Hypothalamus (tissue), 51 donors: ENCODE results near the gene TLK1.
A peak's percentile ranks its signal among the peaks of the same experiment; 100 is the strongest.
"Not testable (repeated sequence)": the region's sequence is repeated elsewhere in the genome, so short reads cannot be mapped to it uniquely, and the experiment has no call there.

Experiments used
- DNase-seq, 51 donors: peaks; one replicate each; lab custom pipeline; 2025; lab: John Stamatoyannopoulos, UW

Gene TLK1

DNA sequence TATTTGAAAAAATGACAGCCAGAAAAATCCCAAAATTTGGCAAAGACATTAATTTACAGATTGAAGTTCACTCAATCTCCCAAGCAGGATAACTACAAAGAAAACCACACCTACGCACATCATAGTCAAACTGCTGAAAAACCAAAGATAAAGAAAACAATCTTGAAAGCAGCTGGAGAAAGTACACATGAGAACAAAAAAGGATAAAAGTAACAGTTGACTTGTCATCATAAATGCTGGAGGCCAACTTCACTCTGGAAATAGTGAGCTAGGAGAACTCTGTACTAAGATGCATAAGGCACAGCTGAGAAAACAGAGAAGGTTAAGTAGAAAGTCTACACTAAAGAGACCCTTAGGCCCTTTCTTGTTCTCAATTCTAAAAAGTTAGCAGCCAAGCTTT is 73.1 kb downstream of the TLK1 start:
- no peak for DNase-seq

DNA sequence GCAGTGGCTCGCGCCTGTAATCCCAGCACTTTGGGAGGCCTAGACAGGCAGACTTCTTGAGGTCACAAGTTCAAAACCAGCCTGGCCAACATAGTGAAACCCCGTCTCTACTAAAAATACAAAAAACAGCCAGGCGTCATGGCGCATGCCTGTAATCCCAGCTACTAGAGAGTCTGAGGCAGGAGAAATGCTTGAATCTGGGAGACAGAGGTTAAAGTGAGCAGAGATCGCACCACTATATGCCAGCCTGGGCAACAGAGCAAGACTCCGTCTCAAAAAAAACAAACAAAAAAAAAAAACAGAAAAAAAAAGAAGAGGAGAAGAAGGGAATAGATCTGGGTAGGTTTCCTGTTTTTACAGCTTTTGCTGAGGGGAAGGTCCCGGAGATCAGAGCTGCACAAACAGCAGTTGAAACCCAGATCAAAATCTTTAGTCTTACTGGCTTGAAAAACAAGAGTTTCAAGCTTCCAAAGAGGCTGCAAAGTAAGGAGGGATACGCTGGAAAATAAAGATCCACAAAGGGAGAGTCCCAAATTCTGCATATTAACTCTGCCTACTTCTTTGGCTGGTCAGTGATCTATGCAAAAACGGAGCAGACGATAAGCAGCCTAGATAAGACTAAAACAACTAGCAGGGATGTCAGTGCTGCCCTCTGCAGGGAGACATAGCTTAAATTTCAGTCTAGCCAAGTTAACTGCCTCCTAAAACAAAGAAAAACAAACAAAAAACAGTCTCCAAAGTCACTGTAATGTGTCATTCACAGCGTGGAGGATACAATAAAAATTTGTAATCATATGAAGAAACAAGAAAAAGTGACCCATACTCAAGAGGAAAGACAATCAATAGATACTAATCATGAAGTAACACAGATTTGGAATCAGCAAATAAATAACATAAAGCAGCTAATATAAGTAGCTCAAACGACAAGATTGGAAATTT is 74.1 kb downstream of the TLK1 start:
- DNase-seq, result peak in 19 of 51 donors; percentile 0 to 30 (median 7)

DNA sequence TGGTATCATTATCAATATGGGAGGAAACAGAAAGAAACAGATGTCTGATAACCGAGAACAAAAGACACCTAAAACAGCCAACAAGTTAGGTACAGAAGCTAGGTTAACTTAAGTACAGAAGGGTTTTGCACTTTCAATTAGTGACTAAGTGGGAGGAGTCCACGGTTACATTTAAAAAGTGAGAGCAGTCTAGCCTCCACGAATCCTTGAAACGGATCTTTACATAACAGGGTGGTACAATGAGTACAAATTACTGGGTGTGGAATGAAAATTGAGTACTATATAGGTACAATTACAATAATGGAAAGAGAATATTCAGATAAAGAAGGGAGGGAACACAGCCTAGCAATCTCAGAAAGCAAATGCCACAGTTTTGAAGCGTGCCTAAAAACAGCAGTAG is 76.6 kb downstream of the TLK1 start:
- no peak for DNase-seq

DNA sequence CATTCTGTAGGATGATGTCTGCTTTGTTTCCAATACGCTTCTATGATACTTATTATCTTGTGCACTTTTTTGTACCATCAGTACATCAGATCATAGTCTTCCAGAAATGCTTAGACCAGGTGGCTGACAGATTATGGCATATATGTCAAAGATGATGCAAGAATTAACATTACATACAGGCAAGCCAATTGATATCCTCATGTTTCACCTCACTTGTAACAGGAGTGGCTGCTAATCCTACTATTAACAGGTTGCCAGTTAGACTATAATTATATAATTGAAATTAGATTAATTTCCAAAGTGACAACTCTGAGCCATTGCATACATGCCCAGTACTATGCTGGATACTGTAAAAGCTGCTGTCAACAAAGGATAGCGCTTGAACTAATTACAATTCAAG is 77.2 kb downstream of the TLK1 start:
- DNase-seq, result no peak

DNA sequence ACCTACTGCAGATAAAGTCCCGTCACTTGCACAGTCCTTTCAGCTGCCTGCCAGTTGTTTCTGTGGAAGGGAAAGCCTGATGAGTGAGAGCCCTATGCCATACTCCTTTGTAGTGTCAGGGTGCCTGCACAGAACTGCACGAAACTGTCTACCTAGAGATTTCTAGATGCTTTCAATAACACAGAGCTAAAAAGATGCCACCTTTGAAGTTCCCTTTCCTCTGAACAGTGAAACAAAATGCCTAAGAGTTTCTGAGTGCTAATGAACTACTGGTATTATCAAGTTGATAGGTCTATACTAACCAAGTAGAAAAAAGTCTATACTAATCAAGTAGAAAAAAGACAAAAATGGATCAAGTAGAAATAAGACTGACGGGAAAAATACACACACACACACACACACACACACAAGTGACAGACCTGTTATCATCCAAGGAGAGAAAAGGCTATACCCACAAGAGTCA is 79.0 kb downstream of the TLK1 start:
- no peak for DNase-seq

DNA sequence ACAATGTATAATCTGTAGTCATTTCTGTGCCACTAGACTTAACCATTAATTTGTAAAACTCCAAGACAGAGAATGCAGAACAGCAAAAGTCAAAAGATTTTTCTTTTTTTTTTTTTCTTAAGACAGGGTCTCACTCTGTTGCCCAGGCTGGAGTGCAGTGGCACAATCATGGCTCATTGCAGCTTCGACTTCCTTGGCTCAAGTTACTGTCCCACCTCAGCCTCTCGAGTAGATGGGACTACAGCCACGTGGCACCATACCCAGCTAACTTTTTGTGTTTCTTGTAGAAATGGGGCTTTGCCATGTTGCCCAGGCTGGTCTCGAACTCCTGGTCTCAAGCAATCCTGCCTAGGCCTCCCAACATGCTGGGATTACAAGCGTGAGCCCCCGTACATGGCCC is 80.1 kb downstream of the TLK1 start:
- DNase-seq, result no peak

DNA sequence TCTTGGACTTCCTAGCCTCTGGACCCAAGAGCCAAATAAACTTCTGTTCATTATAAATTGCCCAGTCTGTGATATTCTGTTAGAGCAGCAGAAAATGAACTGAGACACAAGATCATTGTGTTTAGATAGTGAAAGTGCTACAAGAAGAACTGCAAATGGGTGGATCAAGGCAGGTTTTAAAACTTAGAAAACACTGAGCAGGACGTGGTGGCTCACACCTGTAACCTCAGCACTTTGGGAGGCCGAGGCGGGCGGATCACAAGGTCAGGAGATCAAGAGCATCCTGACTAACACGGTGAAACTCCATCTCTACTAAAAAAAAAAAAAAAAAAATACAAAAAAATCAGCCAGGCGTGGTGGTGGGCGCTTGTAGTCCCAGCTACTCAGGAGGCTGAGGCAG is 84.3 kb downstream of the TLK1 start:
- not testable (repeated sequence) for DNase-seq

DNA sequence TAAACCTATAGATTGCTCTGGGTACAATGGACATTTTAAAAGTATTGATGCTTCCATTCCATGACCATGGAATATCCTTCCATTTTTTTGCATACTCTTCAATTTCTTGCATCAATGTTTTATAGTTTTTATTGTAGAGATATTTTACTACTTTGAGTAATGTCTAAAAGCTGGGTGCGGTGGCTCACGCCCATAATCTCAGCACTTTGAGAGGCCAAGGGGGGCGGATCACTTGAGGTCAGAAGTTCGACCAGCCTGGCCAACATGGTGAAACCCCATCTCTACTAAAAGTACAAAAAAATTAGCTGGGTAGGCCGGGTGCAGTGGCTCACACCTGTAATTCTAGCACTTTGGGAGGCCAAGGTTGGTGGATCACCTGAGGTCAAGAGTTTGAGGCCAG is 88.5 kb downstream of the TLK1 start:
- DNase-seq, result no peak

DNA sequence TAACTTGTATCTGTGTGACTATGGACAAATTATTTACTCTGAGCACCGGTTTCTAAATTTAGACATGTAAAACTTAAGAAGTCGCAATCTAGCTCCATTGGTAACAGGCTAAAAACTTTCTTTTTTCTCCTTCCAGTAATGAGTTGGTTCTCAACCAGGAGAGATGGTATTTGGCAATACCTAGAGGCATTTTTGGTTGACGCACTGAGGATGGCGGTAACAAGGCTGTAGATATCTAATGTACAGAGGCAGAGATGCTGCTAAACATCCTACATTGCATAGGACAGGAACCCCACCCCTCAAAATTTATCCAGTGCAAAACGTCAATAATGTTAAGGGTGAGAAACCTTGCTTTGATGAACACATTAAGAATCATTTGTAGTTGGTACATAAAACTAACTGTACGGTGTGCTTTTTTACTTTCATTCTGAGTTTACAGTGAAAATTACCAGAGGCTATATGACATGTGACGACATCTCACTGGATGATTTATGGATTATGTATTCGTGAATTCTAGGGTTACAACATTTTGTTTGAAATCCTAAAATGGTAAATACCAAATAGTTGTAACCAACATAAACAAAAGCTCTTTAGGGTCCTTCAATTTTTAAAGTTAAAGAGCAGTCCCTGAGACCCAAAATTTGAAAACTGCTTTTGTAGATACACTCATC is 91.3 kb downstream of the TLK1 start:
- DNase-seq, result no peak

DNA sequence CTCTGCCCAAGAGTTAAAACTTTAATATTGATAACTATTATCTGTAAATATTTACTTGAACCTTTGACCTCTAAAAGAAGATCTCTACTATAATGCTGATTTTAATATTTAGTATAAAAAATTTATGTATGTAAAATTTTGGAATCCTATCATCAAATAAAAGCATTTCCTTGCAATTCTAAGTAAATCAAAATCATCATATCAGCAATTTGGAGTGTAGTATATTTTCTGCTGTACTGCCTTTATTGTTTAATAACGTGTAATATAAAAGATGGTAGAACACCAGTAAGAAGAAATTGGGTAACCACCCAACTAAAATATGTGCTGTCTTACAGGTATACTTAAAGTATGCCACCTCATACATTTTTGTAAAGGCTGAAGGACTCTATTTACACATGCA is 94.6 kb downstream of the TLK1 start:
- no peak for DNase-seq

DNA sequence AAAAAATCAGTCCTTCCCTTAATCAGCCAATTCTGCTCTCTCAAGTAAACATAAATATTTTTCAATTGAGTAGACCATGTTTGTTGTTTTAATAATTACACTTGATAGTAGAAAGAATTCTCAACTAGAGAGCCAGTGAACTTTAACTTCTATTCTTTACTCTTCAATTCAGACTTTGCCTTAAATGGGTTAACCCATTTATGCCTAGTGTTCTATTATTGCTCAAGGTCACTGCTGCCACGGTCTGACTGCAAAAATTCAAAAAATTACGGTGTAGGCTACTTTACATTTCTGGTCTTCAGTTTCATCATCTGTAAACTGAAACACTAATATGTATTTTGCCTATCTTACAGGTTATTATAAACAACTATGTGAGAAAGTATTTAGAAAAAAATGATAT is 103.1 kb downstream of the TLK1 start:
- no peak for DNase-seq

DNA sequence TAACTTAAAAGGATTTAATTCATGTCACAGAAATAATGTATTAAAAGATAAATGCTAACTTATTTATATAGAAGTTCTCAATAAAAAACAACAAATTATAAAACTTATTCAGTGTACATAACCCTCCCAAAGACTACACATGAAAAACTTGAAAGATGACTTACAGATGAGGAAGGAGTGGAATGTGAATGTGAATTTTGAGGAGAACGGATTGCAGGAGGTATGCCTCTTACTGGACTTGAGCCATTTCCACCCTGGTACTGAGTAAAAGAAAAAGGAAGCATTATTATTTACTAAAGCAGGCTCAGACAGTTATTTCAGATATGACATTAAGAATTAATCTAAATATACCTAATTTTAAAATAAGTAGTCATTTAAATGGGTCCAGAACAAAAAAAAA is 104.4 kb downstream of the TLK1 start:
- no peak for DNase-seq

DNA sequence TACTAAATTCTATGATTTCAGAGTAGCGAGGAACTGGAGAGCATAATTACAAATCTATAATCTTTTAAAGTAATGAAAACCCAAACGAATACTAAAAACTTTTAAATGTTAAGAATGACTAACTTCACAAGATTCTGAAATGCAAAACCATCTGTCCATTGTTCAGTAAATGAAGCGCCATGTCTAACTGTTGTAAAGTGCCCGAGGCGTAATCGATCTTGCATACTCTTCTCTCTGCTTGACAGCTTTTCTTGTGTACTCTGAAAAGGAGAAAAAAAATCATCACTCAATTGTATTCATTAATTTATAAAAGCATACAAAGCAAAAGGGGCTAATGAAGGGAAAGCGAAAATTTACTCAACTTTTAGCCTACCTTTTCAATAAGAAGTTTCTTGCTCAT is 111.0 kb downstream of the TLK1 start:
- DNase-seq, result no peak

DNA sequence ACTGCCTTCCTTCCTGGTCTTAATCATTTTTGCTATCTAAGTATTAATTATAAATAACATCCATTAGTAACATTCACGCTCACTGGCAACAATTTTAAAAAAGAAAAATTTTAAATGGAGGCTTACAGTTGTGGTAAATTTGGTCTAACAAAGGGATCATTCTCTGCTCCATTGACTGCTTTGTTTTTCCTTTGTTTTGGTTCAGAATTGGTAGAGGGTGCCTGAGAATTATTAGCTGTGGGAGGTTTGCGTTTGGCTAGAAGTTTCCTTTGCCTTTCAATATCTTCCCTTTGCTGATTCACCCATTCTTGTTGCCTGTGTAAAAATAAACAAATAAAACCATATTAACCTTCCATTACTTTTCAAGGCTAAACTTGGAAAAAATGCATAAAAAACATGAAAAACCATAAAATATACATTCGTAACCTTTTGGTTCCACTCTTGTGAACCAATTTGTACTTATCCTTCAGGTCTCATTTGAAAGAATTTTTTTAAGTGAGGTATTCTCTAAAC is 114.6 kb downstream of the TLK1 start:
- no peak for DNase-seq

DNA sequence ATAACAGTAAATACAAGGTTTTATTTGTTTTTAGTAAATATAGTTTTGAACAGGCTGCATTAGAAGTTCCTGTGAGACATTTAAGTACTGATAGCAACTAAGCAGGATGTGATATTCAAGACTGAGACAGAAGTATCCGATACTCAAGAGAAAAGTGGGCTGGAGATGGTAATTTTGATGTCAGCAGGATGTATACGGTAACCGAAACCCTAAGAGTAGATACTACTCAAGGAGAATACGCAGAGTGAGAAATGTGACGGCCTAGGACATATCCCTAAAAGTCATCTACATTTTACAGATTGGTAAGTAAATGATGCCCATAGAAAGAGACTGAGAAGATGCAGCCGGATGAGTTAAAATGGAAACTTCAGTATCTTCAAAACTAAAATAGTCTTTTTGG is 116.3 kb downstream of the TLK1 start:
- DNase-seq, result no peak

DNA sequence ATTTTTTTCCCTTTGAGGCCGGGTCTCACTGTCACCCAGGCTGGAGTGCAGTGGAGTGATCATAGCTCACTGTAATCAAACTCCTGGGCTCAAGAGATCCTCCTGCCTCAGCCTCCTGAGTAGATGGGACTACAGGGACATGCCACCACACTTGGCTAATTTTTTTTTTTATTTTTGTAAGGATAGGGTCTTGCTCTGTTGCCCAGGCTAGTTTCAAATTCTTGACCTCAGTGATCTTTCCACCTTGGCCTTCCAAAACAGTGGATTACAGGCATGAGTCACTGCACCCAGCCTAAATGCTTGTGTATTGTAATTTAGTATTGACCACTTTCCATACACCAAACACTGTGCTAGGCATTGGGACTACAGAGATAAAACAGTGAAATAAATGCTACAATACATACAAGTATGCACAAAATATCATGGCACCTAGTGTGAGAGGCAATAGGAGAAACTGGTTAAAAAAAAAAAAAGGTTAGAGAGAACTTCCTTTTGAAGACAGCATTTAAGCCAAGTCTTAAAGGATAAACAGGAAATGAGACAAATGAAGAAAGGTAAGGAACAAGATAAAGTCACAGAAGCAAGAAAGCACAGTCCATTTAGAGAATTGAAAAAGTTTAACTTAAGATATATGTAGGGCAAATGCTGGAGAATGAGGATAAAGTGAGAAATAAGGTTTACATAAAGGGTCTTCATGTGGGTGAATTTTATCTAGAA is 118.3 kb downstream of the TLK1 start:
- no peak for DNase-seq

DNA sequence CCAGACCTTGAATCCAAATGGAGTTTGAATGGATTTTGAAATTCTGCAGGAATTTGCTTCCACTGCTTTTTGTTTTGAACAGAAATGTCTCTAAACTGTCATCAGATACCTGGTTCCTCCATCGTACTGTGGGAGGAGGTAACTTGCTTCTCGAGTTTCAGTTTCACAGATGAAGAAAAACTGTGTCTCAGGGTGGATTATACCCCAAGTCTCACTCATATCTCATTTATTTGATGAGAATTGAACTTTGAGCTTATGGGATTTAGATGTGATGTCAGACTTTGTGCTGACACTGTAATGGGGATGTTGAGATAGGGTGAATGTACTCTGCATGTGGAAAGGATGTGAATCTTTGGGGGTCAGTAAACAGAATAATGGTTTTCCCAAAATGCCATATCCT is 124.2 kb downstream of the TLK1 start:
- DNase-seq, result no peak

DNA sequence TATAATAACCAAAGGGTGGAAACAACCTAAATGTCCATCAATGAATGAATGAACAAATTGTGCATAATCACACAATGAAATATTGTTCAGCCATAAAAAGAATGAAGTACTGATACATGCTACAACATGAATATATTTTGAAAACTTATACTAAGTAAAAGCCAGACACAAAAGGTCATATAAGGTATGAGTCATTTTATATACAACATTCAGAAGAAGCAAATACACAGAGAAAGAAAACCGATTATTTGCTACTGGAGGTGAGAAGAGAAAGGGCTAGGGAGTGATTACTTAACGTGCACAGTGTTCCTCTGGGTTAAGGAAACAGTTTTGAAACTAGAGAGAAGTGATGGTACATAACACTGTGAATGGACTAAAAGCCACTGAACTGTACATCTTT is 126.4 kb downstream of the TLK1 start:
- no peak for DNase-seq

DNA sequence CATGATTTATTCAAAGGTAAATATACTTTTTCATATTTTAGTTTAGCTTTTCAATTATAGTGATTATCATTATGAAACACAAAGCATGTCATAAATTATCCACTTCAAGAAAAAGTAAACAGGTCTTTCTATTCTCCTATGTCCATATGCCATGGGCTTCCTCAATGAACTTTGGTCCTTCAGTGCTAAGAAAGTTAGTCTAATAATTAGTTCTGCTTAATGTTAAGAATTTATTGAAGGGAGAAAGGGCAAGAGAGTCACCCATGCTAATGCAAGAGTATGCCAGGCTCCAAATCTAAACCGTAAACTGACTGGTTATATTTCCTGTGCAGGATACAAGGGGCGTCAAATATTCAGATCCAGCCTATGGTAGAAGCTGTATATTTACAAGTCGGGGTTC is 135.5 kb downstream of the TLK1 start:
- no peak for DNase-seq

DNA sequence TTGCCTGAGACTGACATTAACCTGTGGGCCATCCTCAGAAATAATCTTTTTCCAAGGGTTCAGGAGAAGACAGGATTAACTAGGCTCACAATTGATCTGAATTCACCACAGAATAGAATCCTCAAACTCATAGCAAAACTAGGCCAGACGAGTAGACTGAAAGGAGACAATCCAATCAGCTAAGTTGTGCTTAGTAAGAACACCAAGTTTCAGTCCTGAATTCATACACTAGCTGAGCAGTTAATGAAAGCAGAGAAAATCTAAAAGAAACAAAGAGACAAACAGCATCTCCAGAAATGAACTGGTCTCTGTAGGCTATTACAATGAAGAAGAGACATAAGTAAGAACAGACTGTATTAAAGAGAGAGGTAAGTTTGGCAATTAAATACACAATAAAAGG is 142.2 kb downstream of the TLK1 start:
- DNase-seq, result no peak

DNA sequence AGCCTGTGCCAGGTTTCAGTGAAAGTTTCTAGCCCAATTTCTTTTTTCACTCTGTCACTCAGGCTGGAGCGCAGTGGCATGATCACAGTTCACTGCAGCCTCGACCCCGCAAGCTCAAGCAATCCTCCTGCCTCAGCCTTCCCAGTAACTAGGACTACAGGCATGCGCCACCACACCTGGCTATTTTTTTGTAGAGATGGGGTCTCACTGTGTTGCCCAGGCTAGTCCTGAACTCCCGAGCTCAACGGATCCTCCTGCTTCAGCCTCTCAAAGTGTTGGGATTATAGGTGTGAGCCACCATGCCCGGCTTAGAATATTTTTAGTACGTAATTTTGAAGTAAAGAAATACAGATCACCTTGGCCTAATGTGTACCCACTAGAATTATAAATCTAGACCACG is 144.6 kb downstream of the TLK1 start:
- DNase-seq, result no peak
